Activated T-helper 1 cell treated with anti-CD3 and anti-CD28 coated beads, Interleukin-12 subunit alpha, Interleukin-12 subunit beta, Interleukin-2, Interleukin-4 antibody, amounts not matched to agents 30 ng/mL and 10 ng/mL and 1 ng/mL, durations not matched to agents 14 hours and 24 hours and 36 hours (primary cell): Measurements from ENCODE around the gene REL. TPM values are rescaled to one million over a fixed set of nuclear protein-coding genes. Genes with fewer than 3 reads are reported as not detected.
"Not testable (repeated sequence)": the region's sequence is repeated elsewhere in the genome, so short reads cannot be mapped to it uniquely, and the experiment has no call there.

ENCODE experiments used
- DNase-seq: peaks from one replicate; pipeline ENCODE4 v3.0.0; 2021; ENCODE audit warnings: low spot score
- H3K27ac Mint-ChIP-seq: one replicate; pipeline ENCODE4 v1.8.0; 2021; ENCODE audit warnings: mild to moderate bottlenecking, mixed read lengths
- H3K27me3 Mint-ChIP-seq: one replicate; pipeline ENCODE4 v1.8.0; 2022; ENCODE audit warnings: mild to moderate bottlenecking, moderate library complexity, mixed read lengths; ENCODE audit not compliant: insufficient read depth
- H3K36me3 Mint-ChIP-seq: one replicate; pipeline ENCODE4 v1.8.0; 2021; ENCODE audit warnings: low read depth, mixed read lengths
- H3K4me1 Mint-ChIP-seq: one replicate; pipeline ENCODE4 v1.8.0; 2021; ENCODE audit warnings: low read depth, mixed read lengths
- H3K4me3 Mint-ChIP-seq: one replicate; pipeline ENCODE4 v1.8.0; 2021; ENCODE audit warnings: mild to moderate bottlenecking, moderate library complexity, mixed read lengths
- H3K9me3 Mint-ChIP-seq: one replicate; pipeline ENCODE4 v1.8.0; 2021; ENCODE audit warnings: mixed read lengths
- intact Hi-C: fragments of 100-400 bp; cut with micrococcal nuclease; formaldehyde crosslinking; loops from one replicate; pipeline ENCODE4 v1.15.1; 2024
- total RNA-seq: library from RNA; stranded (reverse); gene quantifications from 2 replicates; pipeline ENCODE4 v1.2.3, GENCODE V29; 2022

The REL gene
- total RNA-seq, 1 donor from 2014 or later = 93.6 TPM

GRCh38 chr2:60899230-60899891, 18.0 kb downstream of the REL start:
- H3K27ac Mint-ChIP-seq = peak overlapping the region; percentile 95
- peaks cover 35% of the 10 kb centered on the region for H3K4me1 Mint-ChIP-seq
- peak overlapping the region; percentile 54 for H3K4me3 Mint-ChIP-seq
- peaks cover 2% of the 10 kb centered on the region for H3K27me3 Mint-ChIP-seq
- intact Hi-C loops = loop anchor here (1.0 to 2.0 kb wide), 8 partner anchors 8 to 117 kb away; partner anchors contain the start of genes PEX13 and REL
- no peaks in the 10 kb centered on the region for H3K9me3 Mint-ChIP-seq
- peaks cover 60% of the 10 kb centered on the region for H3K36me3 Mint-ChIP-seq
- DNase-seq = no peak

- peak overlapping the region; percentile 54 for H3K4me3 Mint-ChIP-seq
- DNase-seq = no peak
- H3K27ac Mint-ChIP-seq = peak overlapping the region; percentile 95
- peaks cover 2% of the 10 kb centered on the region for H3K27me3 Mint-ChIP-seq
- H3K36me3 Mint-ChIP-seq = peaks cover 56% of the 10 kb centered on the region
- no peaks in the 10 kb centered on the region for H3K9me3 Mint-ChIP-seq
- intact Hi-C loops = loop anchor here (1.0 to 2.0 kb wide), 9 partner anchors 9 to 117 kb away; partner anchors contain the start of genes PEX13 and REL
- peaks cover 32% of the 10 kb centered on the region for H3K4me1 Mint-ChIP-seq
These were observed 18.5 kb downstream of the REL start for GRCh38 chr2:60899892-60900249.

- Mint-ChIP-seq H3K4me1 (peaks cover 40% of the 10 kb centered on the region), H3K4me3 (peak overlapping the region; percentile 11), H3K27ac (peak overlapping the region; percentile 55), H3K36me3 (peaks cover 60% of the 10 kb centered on the region)
- H3K9me3 Mint-ChIP-seq, DNase-seq, H3K27me3 Mint-ChIP-seq: not testable (repeated sequence)
- intact Hi-C loops = loop anchor here (2.0 kb wide), 1 partner anchor 14 kb away; no protein-coding TSS in a partner anchor
These were observed 19.9 kb downstream of the REL start for GRCh38 chr2:60901296-60901695.

GRCh38 chr2:60905867-60906266, 24.5 kb downstream of the REL start:
- not testable (repeated sequence) for DNase-seq, H3K9me3 Mint-ChIP-seq, H3K27me3 Mint-ChIP-seq, H3K4me3 Mint-ChIP-seq
- intact Hi-C loops = loop anchor here (2.0 kb wide), 1 partner anchor 17 kb away; no protein-coding TSS in a partner anchor
- Mint-ChIP-seq H3K4me1 (peaks cover 12% of the 10 kb centered on the region), H3K36me3 (peaks cover 42% of the 10 kb centered on the region), H3K27ac (peak overlapping the region; percentile 51)

- DNase-seq = no peak
- Mint-ChIP-seq H3K9me3 (no peaks in the 10 kb centered on the region), H3K4me3 (no peak overlapping the region), H3K27ac (peak overlapping the region; percentile 51), H3K36me3 (peaks cover 40% of the 10 kb centered on the region), H3K27me3 (no peaks in the 10 kb centered on the region), H3K4me1 (peaks cover 12% of the 10 kb centered on the region)
- intact Hi-C loops = loop anchor here (2.0 kb wide), 1 partner anchor 16 kb away; no protein-coding TSS in a partner anchor
These were observed 25.0 kb downstream of the REL start for GRCh38 chr2:60906395-60906794.

- H3K36me3 Mint-ChIP-seq = peaks cover 35% of the 10 kb centered on the region
- no peaks in the 10 kb centered on the region for H3K27me3 Mint-ChIP-seq
- H3K4me3 Mint-ChIP-seq = no peak overlapping the region
- intact Hi-C loops = loop anchor here (2.0 kb wide), 1 partner anchor 15 kb away; no protein-coding TSS in a partner anchor
- H3K4me1 Mint-ChIP-seq = peaks cover 12% of the 10 kb centered on the region
- no peak for DNase-seq
- H3K9me3 Mint-ChIP-seq = no peaks in the 10 kb centered on the region
- no peak overlapping the region for H3K27ac Mint-ChIP-seq
These were observed 26.0 kb downstream of the REL start for GRCh38 chr2:60907329-60907728.

- intact Hi-C loops = no loop called here
- Mint-ChIP-seq H3K4me3 (no peak overlapping the region), H3K9me3 (no peaks in the 10 kb centered on the region), H3K27me3 (no peaks in the 10 kb centered on the region), H3K27ac (no peak overlapping the region), H3K36me3 (peaks cover 43% of the 10 kb centered on the region), H3K4me1 (peaks cover 17% of the 10 kb centered on the region)
- no peak for DNase-seq
These were observed 44.8 kb downstream of the REL start for GRCh38 chr2:60925994-60926740.

GRCh38 chr2:60926741-60927552, 45.6 kb downstream of the REL start:
- Mint-ChIP-seq H3K36me3 (peaks cover 43% of the 10 kb centered on the region), H3K4me1 (peaks cover 17% of the 10 kb centered on the region), H3K27ac (no peak overlapping the region), H3K27me3 (no peaks in the 10 kb centered on the region), H3K4me3 (no peak overlapping the region), H3K9me3 (no peaks in the 10 kb centered on the region)
- intact Hi-C loops = no loop called here
- DNase-seq = no peak

- not testable (repeated sequence) for H3K4me3 Mint-ChIP-seq, H3K27me3 Mint-ChIP-seq, DNase-seq, H3K27ac Mint-ChIP-seq, H3K9me3 Mint-ChIP-seq
- Mint-ChIP-seq H3K4me1 (peaks cover 14% of the 10 kb centered on the region), H3K36me3 (peaks cover 47% of the 10 kb centered on the region)
- intact Hi-C loops = loop anchor here (10.0 kb wide), 1 partner anchor 953 kb away; the partner anchor contains the start of gene CCT4
These were observed 50.7 kb downstream of the REL start for GRCh38 chr2:60932061-60932460.

GRCh38 chr2:60932954-60933353, 51.6 kb downstream of the REL start:
- Mint-ChIP-seq H3K4me3 (no peak overlapping the region), H3K9me3 (no peaks in the 10 kb centered on the region), H3K27me3 (no peaks in the 10 kb centered on the region), H3K27ac (peak overlapping the region; percentile 3), H3K4me1 (peaks cover 12% of the 10 kb centered on the region), H3K36me3 (peaks cover 46% of the 10 kb centered on the region)
- no peak for DNase-seq
- intact Hi-C loops = loop anchor here (10.0 kb wide), 1 partner anchor 952 kb away; the partner anchor contains the start of gene CCT4

GRCh38 chr2:60934165-60934722, 52.9 kb downstream of the REL start:
- Mint-ChIP-seq H3K4me3 (no peak overlapping the region), H3K4me1 (peaks cover 17% of the 10 kb centered on the region), H3K36me3 (peaks cover 58% of the 10 kb centered on the region), H3K27ac (no peak overlapping the region), H3K27me3 (no peaks in the 10 kb centered on the region), H3K9me3 (no peaks in the 10 kb centered on the region)
- intact Hi-C loops = loop anchor here (10.0 kb wide), 1 partner anchor 951 kb away; the partner anchor contains the start of gene CCT4
- DNase-seq = no peak

- Mint-ChIP-seq H3K27me3 (no peaks in the 10 kb centered on the region), H3K27ac (no peak overlapping the region), H3K9me3 (no peaks in the 10 kb centered on the region), H3K4me3 (no peak overlapping the region), H3K4me1 (peaks cover 19% of the 10 kb centered on the region), H3K36me3 (peaks cover 58% of the 10 kb centered on the region)
- intact Hi-C loops = loop anchor here (10.0 kb wide), 1 partner anchor 948 kb away; the partner anchor contains the start of gene CCT4
- DNase-seq = no peak
These were observed 55.4 kb downstream of the REL start for GRCh38 chr2:60936757-60937156.
